Measurements from ENCODE around the gene VPS8.

Gene VPS8, protein sequence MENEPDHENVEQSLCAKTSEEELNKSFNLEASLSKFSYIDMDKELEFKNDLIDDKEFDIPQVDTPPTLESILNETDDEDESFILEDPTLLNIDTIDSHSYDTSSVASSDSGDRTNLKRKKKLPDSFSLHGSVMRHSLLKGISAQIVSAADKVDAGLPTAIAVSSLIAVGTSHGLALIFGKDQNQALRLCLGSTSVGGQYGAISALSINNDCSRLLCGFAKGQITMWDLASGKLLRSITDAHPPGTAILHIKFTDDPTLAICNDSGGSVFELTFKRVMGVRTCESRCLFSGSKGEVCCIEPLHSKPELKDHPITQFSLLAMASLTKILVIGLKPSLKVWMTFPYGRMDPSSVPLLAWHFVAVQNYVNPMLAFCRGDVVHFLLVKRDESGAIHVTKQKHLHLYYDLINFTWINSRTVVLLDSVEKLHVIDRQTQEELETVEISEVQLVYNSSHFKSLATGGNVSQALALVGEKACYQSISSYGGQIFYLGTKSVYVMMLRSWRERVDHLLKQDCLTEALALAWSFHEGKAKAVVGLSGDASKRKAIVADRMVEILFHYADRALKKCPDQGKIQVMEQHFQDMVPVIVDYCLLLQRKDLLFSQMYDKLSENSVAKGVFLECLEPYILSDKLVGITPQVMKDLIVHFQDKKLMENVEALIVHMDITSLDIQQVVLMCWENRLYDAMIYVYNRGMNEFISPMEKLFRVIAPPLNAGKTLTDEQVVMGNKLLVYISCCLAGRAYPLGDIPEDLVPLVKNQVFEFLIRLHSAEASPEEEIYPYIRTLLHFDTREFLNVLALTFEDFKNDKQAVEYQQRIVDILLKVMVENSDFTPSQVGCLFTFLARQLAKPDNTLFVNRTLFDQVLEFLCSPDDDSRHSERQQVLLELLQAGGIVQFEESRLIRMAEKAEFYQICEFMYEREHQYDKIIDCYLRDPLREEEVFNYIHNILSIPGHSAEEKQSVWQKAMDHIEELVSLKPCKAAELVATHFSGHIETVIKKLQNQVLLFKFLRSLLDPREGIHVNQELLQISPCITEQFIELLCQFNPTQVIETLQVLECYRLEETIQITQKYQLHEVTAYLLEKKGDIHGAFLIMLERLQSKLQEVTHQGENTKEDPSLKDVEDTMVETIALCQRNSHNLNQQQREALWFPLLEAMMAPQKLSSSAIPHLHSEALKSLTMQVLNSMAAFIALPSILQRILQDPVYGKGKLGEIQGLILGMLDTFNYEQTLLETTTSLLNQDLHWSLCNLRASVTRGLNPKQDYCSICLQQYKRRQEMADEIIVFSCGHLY (N-terminal part only)

DNA sequence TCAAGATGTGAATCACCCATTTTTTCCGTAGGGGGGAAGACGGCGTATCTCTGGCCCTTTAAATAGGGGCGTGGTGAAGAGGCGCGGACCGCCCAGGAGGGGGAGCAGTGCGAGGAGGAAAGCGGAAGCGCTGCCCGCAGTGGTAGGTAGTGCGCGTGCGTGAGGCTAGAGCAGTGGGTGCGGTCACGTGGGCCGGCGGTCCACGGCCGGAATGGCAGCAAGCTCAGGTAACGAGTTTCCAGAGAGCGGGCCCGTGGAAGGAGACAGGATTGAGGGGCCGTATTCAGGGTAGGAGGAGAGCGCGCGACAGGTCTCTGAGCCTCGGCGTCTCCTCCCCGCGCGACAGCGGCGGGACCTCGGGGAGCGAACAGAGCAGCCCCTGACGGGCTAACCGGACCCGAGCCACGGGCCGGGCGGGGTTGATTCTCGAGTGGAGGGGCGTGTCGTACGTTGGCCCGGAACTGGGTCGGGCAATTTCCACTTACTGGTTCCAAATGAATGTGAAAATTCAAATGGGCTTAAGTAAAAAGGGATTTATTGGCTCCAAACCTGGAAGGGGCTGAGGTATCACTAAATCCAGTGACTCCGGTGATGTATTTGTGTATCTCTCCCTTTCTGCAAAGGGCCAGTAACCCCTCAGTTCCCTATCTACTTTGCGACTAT lies at the start of gene VPS8:
TSS of gene VPS8 (plus strand) at position 168 of the 663 bp plus-strand sequence. CDS start 12,467 bp downstream, outside the sequence.
- DNase-seq (ENCODE audit: low spot score) = peak; percentile 99

DNA sequence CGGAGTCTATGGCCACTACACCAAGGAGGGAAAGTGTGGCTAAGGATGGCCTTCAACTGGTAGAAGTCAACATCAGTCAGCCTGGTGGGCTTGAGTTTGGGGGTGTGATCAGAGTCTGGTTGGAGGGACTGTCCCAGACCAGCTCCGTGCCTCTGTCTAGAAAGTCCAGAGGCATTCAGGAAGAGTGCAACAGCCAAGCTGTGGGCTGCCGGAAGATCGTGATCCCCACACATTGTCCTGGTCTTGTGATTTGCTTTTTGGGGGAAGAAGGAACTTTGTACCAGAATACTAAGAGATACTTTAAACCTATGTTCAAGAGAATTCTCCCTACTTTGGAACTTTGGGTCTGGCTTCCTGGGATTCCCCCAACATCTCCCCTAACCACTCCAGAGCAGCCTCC lies 47.8 kb upstream of the VPS8 start:
- no peak for DNase-seq (ENCODE audit: low spot score)

DNA sequence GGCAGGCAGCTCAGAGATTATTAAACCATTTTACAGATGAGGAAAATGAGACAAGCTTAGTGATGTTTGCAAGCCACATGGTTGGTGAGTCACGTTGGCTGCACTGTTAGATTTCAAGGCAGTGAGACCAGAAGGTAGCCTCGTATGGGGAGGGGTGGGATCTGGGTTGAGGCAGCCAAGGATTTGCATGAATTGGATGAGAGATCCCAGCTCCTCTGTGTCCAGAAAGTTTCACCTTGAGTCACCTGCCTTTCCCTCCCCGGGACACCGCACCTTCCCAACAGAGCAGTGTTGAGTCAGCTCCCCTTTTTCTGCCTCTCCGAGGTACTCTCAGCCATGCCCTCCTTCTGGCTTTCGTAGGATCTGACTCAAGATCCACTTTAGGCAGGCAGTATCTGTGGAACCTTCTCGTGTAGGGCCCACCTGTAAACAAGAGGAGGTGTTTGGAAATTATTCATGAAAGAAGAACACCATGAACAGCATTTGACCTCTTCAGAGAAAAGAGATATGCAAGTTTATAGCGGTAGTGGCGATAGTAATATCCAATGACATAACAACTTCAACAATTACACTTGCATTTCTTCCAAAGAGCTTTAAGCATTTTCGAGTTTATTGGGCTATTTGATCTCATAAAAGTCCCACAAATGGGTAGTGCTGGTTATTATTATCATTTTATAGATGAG lies 46.8 kb upstream of the VPS8 start:
- DNase-seq (ENCODE audit: low spot score) = no peak

DNA sequence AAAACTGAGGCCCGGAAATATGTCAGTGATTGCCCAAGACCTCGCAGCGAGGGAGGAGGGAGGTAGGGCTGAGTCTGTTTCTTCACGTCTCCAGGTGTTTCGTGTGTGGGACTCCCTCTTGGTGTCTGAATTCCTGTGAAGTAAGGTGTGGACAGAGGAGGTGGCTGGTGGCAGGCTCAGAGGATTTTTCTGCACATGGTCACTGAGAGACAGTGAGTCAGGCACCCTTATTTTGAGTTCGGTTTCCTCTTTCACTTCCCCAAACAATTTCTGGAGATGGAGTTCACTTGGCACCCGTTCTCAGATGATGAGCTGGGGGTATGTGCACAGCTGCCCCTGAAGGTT lies 46.3 kb upstream of the VPS8 start:
- peak; percentile 51 for DNase-seq (ENCODE audit: low spot score)

DNA sequence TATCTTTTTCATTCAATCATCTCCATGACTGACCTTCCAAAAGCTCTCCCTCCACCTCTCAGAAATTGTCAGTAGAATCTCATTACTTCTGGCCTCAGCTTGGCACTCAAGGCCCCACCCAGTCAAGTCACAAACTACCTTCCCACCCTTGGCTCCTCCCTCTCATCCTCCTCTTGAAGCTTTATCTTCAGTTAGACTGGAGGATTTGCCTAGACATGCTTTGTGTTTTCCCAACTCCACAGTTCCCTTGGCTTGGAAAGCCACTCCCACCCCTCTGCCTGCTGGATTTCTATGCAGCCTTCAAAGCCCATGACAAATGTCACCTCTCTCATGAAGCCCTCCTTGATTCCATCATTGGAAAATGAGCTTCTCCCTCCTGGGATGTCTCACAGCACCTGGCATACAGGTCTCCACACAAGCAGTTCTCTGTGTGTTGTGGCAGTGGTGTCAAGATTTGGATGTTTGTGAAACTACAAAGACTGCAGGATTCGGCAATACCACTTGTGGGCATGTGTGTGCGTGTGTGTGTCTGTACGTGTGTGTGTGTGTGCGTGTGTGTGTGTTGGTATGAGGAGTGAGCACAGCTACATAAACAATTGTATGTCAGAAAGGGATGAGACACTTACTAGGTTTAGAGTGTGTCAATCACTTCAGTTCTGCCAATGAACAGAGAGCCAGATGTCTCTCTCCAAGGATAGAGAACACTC lies 45.3 kb upstream of the VPS8 start:
- peak; percentile 37 for DNase-seq (ENCODE audit: low spot score)

DNA sequence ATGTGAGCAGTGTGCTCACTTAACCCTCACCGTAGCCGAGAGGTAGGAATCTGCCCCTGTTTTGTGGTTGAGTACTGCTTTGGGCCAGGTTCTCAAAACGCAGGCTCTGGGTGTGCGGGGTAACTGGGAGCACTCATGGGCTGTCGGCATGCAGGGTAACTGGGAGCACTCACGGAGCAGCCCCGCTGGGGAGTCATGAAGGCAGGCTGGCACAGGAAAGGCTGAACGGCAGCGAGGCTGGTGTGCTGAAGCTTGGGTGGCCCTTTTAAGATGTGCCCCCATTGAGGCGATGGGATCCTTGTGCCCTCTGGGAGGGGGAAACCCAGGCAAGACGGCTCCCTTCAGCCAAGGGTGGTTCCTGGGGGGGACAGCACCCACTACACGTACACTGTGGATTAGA lies 44.6 kb upstream of the VPS8 start:
- no peak for DNase-seq (ENCODE audit: low spot score)

DNA sequence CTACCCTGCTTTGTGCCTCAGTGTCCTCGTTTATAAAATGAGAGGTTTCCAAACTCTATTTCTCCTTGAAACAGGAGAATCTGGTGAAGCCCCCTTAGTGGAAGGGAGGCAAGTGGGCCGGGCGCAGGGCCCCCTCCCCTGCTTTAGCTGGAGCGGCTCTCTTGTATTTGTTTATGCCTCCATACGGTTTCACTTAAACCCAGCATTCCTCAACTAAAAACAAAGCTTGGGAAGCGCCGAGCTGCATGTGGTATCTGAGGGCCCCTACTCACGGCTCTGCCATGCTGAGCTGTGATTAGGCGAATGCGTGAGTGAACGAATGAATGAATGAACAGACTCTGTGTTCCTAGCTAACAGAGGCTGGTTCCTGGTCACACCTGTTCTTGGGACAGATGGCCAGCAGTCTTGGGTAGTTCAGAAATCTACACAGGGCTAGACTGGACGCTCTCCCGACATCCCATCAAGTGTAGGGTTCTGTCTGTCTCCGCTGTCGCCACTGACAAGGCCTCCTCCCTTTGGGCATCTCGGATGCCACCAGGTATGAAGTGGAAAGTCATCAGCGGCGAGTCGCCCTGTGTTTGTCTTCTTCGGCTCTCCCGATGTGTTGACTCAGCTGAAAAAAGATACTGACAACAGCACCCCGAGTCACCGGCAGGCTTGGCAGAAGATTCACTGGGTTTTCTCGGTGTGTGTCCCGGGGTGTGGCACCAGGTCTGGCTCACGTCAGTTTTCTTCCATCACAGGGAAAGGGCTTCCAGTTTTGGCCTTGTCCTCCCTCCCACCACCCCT lies 42.4 kb upstream of the VPS8 start:
- DNase-seq (ENCODE audit: low spot score) = no peak

DNA sequence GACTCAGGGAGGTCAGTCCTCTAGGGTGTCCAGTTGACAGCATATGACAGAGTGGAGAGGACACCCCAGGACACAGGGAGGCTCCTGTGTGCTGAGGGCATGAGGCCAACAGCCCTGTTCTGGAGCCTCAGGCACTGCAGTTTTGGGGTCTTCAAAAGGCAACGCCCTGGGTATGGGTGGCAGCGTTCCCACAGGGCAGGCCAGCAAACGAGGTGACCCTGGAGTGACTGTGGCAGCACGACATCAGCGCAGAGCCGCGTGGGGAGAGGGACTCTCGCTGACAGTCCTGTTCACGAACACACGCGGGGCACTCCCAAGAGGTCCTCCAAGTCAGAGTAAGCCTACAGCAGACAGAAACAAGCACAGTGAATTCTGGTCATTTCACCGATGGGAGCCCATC lies 41.4 kb upstream of the VPS8 start:
- DNase-seq (ENCODE audit: low spot score) = no peak

DNA sequence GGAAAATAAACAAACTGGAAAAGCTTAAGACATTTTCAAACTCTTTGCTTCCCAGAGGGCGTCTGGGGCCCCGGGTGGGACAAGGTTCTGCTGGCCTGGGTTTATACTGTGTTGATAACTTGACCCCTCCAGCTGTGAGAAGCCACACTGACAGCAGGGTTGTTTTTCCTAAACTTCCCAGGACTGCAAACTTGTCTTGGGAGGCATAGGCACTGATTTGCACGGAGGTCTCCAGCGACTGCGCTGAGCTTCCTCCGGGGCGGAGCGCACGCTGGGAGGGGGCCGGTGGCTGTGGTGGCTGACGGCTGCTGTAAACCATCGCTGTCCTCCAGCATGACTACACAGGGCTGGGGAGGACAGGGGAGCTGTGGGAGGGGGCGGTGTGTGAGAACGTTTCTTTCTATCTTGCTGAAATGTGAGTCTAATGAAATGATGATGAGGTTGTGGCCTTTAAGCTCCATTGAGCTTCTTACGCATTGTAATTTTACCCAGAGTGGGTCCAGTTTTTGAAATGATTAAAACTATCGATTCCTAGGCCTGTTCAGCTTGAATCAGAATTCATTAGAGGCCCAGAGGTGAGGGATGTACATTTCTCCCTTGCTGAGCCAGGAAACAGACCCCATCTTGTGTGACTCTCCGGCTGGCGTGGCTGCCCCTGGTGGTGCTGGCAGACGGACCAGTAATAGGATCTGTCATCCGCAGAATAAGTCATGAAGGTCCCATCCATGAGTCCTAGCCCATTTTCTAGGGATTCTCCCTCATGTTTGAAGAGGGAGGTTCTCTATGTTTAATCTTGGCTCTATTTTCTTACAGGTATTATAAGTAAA lies 40.5 kb upstream of the VPS8 start:
- no peak for DNase-seq (ENCODE audit: low spot score)

DNA sequence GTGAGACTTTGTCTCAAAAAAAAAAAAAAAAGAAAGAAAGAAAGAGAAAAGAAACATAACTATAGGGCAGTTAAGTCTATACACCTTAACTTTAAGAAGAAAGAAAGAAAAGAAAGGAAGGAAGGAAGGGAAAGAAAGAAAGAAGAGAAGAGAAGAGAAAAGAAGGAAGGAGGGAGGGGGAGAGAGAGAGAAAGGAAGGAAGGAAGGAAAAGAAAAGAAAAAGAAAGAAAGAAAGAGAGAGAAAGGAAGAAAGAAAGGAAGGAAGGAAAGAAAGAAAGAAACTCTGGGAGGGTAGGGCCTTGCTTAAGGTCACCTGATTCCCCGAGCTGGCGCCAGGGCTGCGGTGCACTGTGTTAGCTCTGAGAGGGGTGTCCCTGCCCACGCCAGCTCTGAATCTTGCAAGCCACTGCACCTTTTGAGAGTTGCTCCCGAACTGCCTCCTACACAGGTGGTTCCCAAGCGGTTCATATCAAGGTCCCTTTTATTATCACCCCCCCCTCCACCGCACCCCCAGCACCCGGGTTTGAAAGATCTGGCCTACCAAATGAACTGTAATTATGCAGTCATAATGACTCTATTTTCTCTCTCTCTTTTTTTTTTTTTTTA lies 39.2 kb upstream of the VPS8 start:
- DNase-seq (ENCODE audit: low spot score) = peak; percentile 26

DNA sequence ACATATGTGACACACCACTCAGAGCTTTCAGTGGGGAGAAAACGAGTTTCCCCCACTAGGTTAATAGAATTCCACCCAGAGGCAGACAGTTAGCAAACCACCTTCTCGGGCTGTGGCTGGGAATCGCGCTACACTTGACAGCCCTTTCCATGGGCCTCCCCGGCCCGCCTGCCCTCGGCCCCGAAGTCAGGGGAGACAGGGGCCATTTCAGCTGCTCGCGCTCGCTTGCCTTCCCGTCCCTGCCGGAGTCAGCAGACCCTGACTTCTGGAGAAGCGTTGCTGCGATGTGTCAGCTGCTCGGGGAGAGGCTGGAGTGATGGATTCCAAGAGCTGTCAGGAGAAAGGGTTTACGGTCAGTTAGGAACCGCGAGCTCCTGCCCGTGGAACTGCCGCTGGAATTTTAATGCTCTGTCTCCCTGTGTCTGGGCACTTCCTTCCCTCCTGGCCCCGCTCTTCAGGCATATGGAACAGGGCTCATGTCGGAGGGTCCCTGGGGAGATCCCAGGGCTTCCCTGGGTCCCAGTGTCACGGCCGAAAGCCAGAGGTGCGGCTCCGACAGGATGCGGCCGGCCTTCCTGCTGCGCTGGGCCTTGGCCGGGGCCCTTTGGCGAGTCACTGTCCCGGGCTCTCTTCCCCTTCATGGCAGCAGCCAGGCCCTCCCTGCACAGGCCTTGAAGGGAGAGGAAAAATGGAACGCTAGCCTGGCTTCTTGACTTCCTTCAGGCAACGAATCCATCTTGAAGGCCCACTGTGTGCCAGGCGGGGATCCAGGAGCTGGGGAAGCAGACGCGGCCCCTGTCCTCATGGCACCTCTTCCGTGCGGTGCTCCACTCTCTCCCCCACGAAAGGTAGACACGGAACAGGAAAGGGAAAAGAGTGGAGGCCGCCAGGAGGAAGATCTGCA lies 38.4 kb upstream of the VPS8 start:
- peak; percentile 65 for DNase-seq (ENCODE audit: low spot score)

DNA sequence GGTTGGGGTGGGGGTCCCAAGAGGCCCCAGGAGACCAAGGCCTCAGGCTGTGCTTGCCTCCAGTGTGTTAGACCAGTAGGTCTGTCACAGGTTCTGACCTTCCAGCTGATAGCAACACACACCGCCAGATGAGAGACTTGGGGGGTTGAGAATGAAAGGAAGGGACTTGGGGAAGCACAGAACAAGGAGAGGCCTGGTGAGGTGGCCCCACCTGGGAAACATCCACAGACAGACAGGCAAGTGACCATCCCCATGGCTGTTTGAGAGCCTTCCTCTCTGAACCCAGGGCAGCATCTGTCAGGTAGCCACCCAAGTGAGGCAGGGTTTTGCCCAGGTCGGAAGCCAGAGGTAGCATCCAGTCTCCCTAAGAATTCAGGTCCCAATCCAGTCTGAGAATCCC lies 35.0 kb upstream of the VPS8 start:
- no peak for DNase-seq (ENCODE audit: low spot score)

DNA sequence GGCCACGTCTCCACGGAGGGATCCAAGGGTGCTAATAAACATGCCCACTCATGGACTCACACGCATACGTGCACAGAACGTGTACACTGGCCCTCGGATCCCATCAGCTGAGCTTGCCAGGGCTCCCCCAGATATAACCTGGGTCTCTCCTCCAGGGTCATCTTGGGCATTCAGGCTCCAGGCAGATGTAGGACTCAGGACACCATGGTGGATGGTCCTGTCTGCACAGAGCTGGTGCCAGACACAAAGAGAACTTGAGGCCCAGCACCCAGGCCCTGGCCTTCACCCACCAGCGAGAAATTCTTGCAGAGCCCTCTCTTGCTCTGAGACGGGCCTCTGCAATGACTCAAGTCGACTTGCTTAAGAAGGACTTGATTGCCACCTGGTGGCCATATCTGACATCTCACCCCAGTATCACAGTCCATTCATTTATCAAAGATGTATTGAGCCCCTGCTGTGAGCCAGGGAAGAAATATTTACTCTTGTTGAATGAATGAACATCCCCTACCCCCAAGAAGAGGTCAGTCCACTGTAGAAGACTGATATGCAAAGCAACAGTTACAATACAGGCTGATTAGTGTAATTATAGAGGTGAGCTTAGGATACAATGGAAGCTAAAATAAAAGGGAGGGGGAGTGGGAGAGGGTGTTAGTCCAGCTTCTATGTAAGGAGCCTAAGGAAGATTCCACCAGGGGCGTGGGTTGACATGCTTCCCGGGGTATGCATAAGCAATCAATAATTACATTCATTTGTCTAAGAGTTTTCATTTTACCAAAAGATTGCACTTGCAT lies 34.2 kb upstream of the VPS8 start:
- peak; percentile 91 for DNase-seq (ENCODE audit: low spot score)

DNA sequence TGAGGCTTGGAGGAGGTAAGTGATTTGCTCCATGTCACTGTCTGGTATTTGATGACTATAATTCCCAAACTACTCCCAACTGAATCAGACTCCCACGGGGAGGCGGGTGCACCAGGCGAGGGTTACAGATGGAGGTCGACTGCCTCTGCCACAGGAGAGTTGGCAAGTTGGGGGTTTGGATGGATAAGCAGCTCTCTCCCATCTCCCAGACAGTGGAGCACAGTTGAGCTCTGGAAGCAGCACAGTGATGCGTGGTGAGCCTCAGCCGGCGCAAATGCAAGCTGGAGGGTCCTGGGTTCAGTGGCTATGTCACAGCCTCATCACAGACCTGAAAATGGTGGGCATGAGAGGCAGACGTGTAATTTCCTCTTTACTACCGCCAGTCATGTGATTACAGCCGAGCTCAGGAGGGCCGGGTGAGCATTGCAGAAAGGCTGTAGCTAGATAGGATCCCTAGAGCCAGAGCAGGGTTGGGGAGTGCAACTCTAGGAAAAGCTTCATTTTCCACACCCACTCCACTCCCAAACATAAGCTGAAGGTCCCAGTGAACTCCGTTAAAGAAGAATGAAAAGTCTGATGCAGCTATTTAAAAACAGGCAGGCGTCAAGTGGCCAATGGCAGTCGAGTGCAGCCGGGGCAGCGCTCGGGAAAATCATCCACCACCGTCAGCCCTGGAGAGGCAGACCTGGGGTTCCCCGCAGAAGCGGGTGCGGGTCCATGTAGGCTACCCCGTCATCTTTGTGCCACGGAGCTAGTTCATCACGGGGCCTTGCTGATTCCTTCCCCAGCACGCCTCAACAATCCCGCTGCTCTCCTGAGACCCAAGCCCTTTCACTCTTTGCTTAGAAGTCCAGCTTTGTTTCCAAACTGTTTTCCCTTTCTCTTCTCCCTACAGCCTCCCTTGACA lies 33.3 kb upstream of the VPS8 start:
- no peak for DNase-seq (ENCODE audit: low spot score)

DNA sequence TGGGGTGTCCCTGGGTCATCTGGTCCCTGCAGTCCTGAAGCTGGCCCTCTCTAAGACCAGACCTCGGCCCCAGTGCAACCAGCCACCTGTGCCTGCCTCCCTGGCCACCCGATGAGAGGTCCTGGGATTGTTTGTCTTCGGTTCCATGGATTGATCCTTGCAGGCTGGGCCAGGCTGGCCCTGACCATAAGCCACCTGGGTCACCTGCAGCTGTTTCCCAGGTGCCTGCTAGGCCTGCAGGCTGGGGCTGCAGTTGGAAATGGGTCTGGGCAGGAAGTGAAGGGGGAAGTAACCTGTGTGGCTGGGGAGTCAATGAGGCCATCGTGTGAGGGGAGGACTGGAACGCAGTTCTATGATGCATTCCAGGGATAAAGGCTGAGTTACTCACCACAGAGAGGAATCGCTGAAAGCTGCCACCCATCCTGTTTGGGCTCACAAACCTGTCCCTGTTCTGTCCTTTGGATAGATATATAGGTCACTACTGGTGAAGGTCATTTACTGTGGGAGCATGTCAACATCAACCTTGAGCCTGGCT lies 30.9 kb upstream of the VPS8 start:
- peak; percentile 39 for DNase-seq (ENCODE audit: low spot score)
